H1 (cell line): ENCODE results near the gene PLEKHH2. TPM values are rescaled to one million over a fixed set of nuclear protein-coding genes. Genes with fewer than 3 reads are reported as not detected.

Experiments
- CTCF ChIA-PET: fragments of 300-600 bp; sonication (Branson Sonifier 250); formaldehyde crosslinking; loops from one replicate; lab custom pipeline; 2021; ENCODE audit not compliant: partially characterized antibody; lab: Charles Lee
- POLR2A ChIA-PET: fragments of 300-600 bp; sonication (Branson Sonifier 250); formaldehyde crosslinking; loops from one replicate; lab custom pipeline; 2021; ENCODE audit warnings: inconsistent platforms; ENCODE audit not compliant: partially characterized antibody; lab: Charles Lee
- DNase-seq, 2 experiments: peaks; one replicate each; pipeline versions ENCODE4 v3.0.0 to v3.0.0-alpha.2; 2010 to 2022; ENCODE audit warnings: low spot score in 2 of 2, low read depth in 1 of 2, mixed read lengths in 1 of 2
- FAIRE-seq: peaks from 2 replicates; lab custom pipeline; 2011; peaks lifted over from hg19 to GRCh38; lab: Jason Lieb, UNC
- H2AFZ ChIP-seq: 2 replicates; pipeline ENCODE4 v1.8.1; 2012; ENCODE audit warnings: low read length, inconsistent platforms
- H2AK5ac ChIP-seq: 2 replicates; pipeline ENCODE4 v1.6.1; 2013; ENCODE audit warnings: low read depth, low read length
- H2BK120ac ChIP-seq: replicated peaks from 2 replicates; pipeline ENCODE3; 2013; ENCODE audit warnings: low read depth, low read length, inconsistent platforms
- H2BK12ac ChIP-seq: 2 replicates; pipeline ENCODE4 v1.6.1; 2013; ENCODE audit warnings: low read depth, low read length
- H2BK15ac ChIP-seq: 2 replicates; pipeline ENCODE4 v1.6.1; 2013; ENCODE audit warnings: low read length
- H2BK20ac ChIP-seq: 2 replicates; pipeline ENCODE4 v1.6.1; 2013; ENCODE audit warnings: low read length
- H2BK5ac ChIP-seq: 2 replicates; pipeline ENCODE4 v1.6.1; 2013; ENCODE audit warnings: low read depth, low read length
- H3K14ac ChIP-seq: 2 replicates; pipeline ENCODE4 v1.6.1; 2013; ENCODE audit warnings: inconsistent platforms; ENCODE audit not compliant: insufficient read length
- H3K18ac ChIP-seq: 2 replicates; pipeline ENCODE4 v1.6.1; 2013; ENCODE audit warnings: low read length; ENCODE audit errors: extremely low read depth
- H3K23ac ChIP-seq: 2 replicates; pipeline ENCODE4 v1.6.1; 2013; ENCODE audit warnings: inconsistent platforms; ENCODE audit not compliant: insufficient read length
- H3K23me2 ChIP-seq: 2 replicates; pipeline ENCODE4 v1.6.1; 2013; ENCODE audit warnings: low read depth, low read length
- H3K27ac ChIP-seq: 2 replicates; pipeline ENCODE4 v1.6.1; 2011; ENCODE audit warnings: low read depth, low read length, inconsistent platforms
- H3K27me3 ChIP-seq, 4 experiments: replicated peaks in 1 of 4; 1 replicate in 1 of 4; 2 replicates in 3 of 4; pipeline versions ENCODE4 v1.6.1 to v1.8.1; 2011 to 2013; ENCODE audit warnings: low read length in 3 of 4, mild to moderate bottlenecking in 3 of 4, inconsistent platforms in 2 of 4, mixed read lengths in 2 of 4, moderate library complexity in 1 of 4; ENCODE audit not compliant: control insufficient read depth in 3 of 4, insufficient read depth in 3 of 4; ENCODE audit errors: extremely low read depth in 1 of 4
- H3K36me3 ChIP-seq, 4 experiments: 2 replicates each; pipeline versions ENCODE4 v1.6.1 to v1.8.1; 2011 to 2013; ENCODE audit warnings: mild to moderate bottlenecking in 4 of 4, low read length in 3 of 4, moderate library complexity in 2 of 4, control low read depth in 1 of 4, inconsistent platforms in 1 of 4; ENCODE audit not compliant: insufficient read depth in 4 of 4, control insufficient read depth in 2 of 4
- H3K4ac ChIP-seq: replicated peaks from 2 replicates; pipeline ENCODE3; 2013; ENCODE audit warnings: low read length, low read depth, mixed read lengths, inconsistent platforms; ENCODE audit not compliant: insufficient read length
- H3K4me1 ChIP-seq, 4 experiments: replicated peaks in 1 of 4; 1 replicate in 1 of 4; 2 replicates in 3 of 4; pipeline versions ENCODE4 v1.6.1 to v1.8.1; 2011 to 2013; ENCODE audit warnings: low read length in 3 of 4, inconsistent platforms in 2 of 4, mixed read lengths in 1 of 4; ENCODE audit not compliant: insufficient read depth in 4 of 4, control insufficient read depth in 3 of 4
- H3K4me2 ChIP-seq, 2 experiments: 2 replicates each; pipeline versions ENCODE4 v1.6.1 to v1.8.1; 2011 to 2013; ENCODE audit warnings: low read depth in 2 of 2, low read length in 2 of 2, control low read depth in 1 of 2, inconsistent platforms in 1 of 2, mild to moderate bottlenecking in 1 of 2; ENCODE audit not compliant: insufficient read depth in 1 of 2
- H3K4me3 ChIP-seq, 4 experiments: fragments of 200-600, 300-600 bp in 1 of 4; sonication (generic), shearing (Covaris generic), sonication (Bioruptor Twin) in 1 of 4; 2 replicates each; pipeline versions ENCODE4 v1.5.1 to v1.8.1; 2011 to 2016; ENCODE audit warnings: low read length in 4 of 4, low read depth in 3 of 4, control low read depth in 2 of 4, inconsistent platforms in 2 of 4, mild to moderate bottlenecking in 2 of 4, mixed read lengths in 1 of 4, moderate library complexity in 1 of 4; ENCODE audit not compliant: insufficient read depth in 2 of 4; ENCODE audit errors: extremely low read depth in 1 of 4
- H3K56ac ChIP-seq: replicated peaks from 2 replicates; pipeline ENCODE3; 2013; ENCODE audit warnings: low read depth, mild to moderate bottlenecking, mixed read lengths, low read length, inconsistent platforms; ENCODE audit not compliant: insufficient read length
- H3K79me1 ChIP-seq: 2 replicates; pipeline ENCODE4 v1.6.1; 2013; ENCODE audit warnings: low read depth, low read length, control low read depth
- H3K79me2 ChIP-seq, 2 experiments: 2 replicates each; pipeline versions ENCODE4 v1.6.1 to v1.8.1; 2012 to 2013; ENCODE audit warnings: low read length in 2 of 2, mild to moderate bottlenecking in 2 of 2, inconsistent platforms in 1 of 2; ENCODE audit not compliant: insufficient read depth in 2 of 2, control insufficient read depth in 1 of 2
- H3K9ac ChIP-seq, 4 experiments: replicated peaks in 1 of 4; 1 replicate in 1 of 4; 2 replicates in 3 of 4; pipeline versions ENCODE4 v1.6.1 to v1.8.1; 2011 to 2013; ENCODE audit warnings: low read depth in 3 of 4, low read length in 3 of 4, control low read depth in 2 of 4, mild to moderate bottlenecking in 2 of 4, moderate library complexity in 2 of 4, inconsistent platforms in 1 of 4; ENCODE audit errors: extremely low read depth in 1 of 4
- H3K9me3 ChIP-seq, 2 experiments: 2 replicates each; pipeline versions ENCODE4 v1.6.1 to v1.8.1; 2012 to 2013; ENCODE audit warnings: mild to moderate bottlenecking in 2 of 2, moderate library complexity in 2 of 2, control low read depth in 1 of 2, inconsistent platforms in 1 of 2, low read depth in 1 of 2, low read length in 1 of 2, mixed read lengths in 1 of 2; ENCODE audit not compliant: insufficient read depth in 2 of 2
- H4K20me1 ChIP-seq, 2 experiments: replicated peaks in 1 of 2; 2 replicates each; pipeline versions ENCODE3 to v1.8.1; 2011 to 2013; ENCODE audit warnings: inconsistent platforms in 2 of 2, low read length in 2 of 2, mild to moderate bottlenecking in 1 of 2; ENCODE audit not compliant: insufficient read depth in 2 of 2, control insufficient read depth in 1 of 2
- H4K5ac ChIP-seq: 2 replicates; pipeline ENCODE4 v1.6.1; 2013; ENCODE audit warnings: low read length, low read depth, mixed read lengths, inconsistent platforms; ENCODE audit not compliant: insufficient read length
- H4K8ac ChIP-seq: 2 replicates; pipeline ENCODE4 v1.8.0; 2013; ENCODE audit warnings: mild to moderate bottlenecking, moderate library complexity, low read length, inconsistent platforms; ENCODE audit not compliant: insufficient read depth; ENCODE audit errors: extremely low read depth
- H4K91ac ChIP-seq: replicated peaks from 2 replicates; pipeline ENCODE3; 2013; ENCODE audit warnings: low read length, mixed read lengths, inconsistent platforms; ENCODE audit not compliant: insufficient read length
- CTCF ChIP-seq, 3 experiments: IDR thresholded peaks; 1 replicate in 2 of 3; 2 replicates in 1 of 3; pipeline versions ENCODE4 v1.5.1 to v1.6.1; 2011; ENCODE audit warnings: low read length in 3 of 3, mild to moderate bottlenecking in 3 of 3, inconsistent platforms in 2 of 3, low read depth in 1 of 3, moderate library complexity in 1 of 3; ENCODE audit not compliant: insufficient read depth in 1 of 3; ENCODE audit errors: control extremely low read depth in 1 of 3
- EP300 ChIP-seq, 2 experiments: IDR thresholded peaks; 1 replicate in 1 of 2; 2 replicates in 1 of 2; pipeline ENCODE4 v1.6.1; 2011 to 2012; ENCODE audit warnings: low read depth in 2 of 2, low read length in 2 of 2, mild to moderate bottlenecking in 2 of 2, borderline replicate concordance in 1 of 2, inconsistent platforms in 1 of 2, moderate library complexity in 1 of 2
- MAFK ChIP-seq: IDR thresholded peaks from 2 replicates; pipeline ENCODE4 v1.6.1; 2012; ENCODE audit warnings: low read depth, mild to moderate bottlenecking, improper control_type of control experiment, low read length
- RAD21 ChIP-seq, 2 experiments: IDR thresholded peaks in 1 of 2; conservative IDR thresholded peaks in 1 of 2; 2 replicates each; pipeline ENCODE4 v1.6.1; 2011; ENCODE audit warnings: low read depth in 2 of 2, low read length in 2 of 2, improper control_type of control experiment in 1 of 2, inconsistent platforms in 1 of 2, mild to moderate bottlenecking in 1 of 2, moderate library complexity in 1 of 2
- WGBS, 2 experiments: shearing (Covaris generic) in 1 of 2; methylation state at CpG; one replicate each; pipeline versions ENCODE4 v1.1.6 to v1.1.7; 2013 to 2015; ENCODE audit warnings: low lambda C conversion rate in 2 of 2, mixed read lengths in 2 of 2, inconsistent platforms in 1 of 2, low coverage in 1 of 2, missing lambda C conversion rate in 1 of 2; ENCODE audit not compliant: insufficient replicate concordance in 2 of 2, insufficient coverage in 1 of 2, insufficient read length in 1 of 2; ENCODE audit errors: extremely low coverage in 1 of 2, missing lambda C conversion rate in 1 of 2; 5-methylcytosine and 5-hydroxymethylcytosine counted together
- polyA plus RNA-seq, 7 experiments: library from polyadenylated mRNA; depleted of rRNA in 3 of 7; stranded (reverse) in 5 of 7; unstranded in 2 of 7; fragments of >200 nt in 5 of 7; fragments of 200-250 nt in 2 of 7; gene quantifications; 1 replicate in 5 of 7; 2 replicates in 1 of 7; 4 replicates in 1 of 7; pipeline versions ENCODE4 v1.2.1 to v1.2.3, GENCODE V29; 2011 to 2013; ENCODE audit warnings: missing spikeins in 2 of 7, mixed read lengths in 2 of 7
- total RNA-seq: library from RNA; stranded (reverse); fragmentation: NEBNext Ultra II Directional; extraction: Animal tissue kit (Norgen Biotek cat#: 25700); gene quantifications from 2 replicates; pipeline ENCODE4 v1.2.1, GENCODE V29; 2021

Gene PLEKHH2
- total and polyA plus RNA-seq, 2 of the 8 experiments (the other 6 are each of a cell fraction or from before 2014, with no cell fraction given), result 2.2 to 5.0 TPM

GRCh38 chr2:43605079-43605655 lies 31.9 kb upstream of the PLEKHH2 start:
- H3K79me2 ChIP-seq, result no peaks in the 10 kb centered on the region
- H3K27ac ChIP-seq, result no peak overlapping the region
- peak; percentile 45 for FAIRE-seq
- H2BK15ac ChIP-seq, result no peak overlapping the region
- H2AK5ac ChIP-seq, result no peak overlapping the region
- no peak overlapping the region for H3K9ac ChIP-seq
- H2BK120ac ChIP-seq, result no peak overlapping the region
- H3K79me1 ChIP-seq, result no peaks in the 10 kb centered on the region
- 43% methylated on average over 2 of the region's 2 CpGs; no CpG with 5 or more reads in 1 of the 2 experiments for WGBS, 2 experiments
- no peak overlapping the region for H3K56ac ChIP-seq
- TF ChIP-seq EP300 (IDR thresholded peaks at IDR 0.05; ENCODE audit: borderline replicate concordance in 1 of 2, low read depth in 2 of 2, low read length in 2 of 2), result no peak
- peak; percentile 44 to 73 (median 64) for TF ChIP-seq CTCF (IDR thresholded peaks at IDR 0.05; ENCODE audit: control extremely low read depth in 1 of 3, insufficient read depth in 1 of 3, low read depth in 1 of 3, low read length in 3 of 3)
- no peak for TF ChIP-seq MAFK
- peak; percentile 64 to 68 for TF ChIP-seq RAD21 (IDR thresholded peaks at IDR 0.05 in 1 of 2, conservative IDR thresholded peaks at IDR 0.05 in 1 of 2; ENCODE audit: low read depth in 2 of 2, low read length in 2 of 2)
- no peak overlapping the region for H3K4me2 ChIP-seq
- no peak overlapping the region for H4K91ac ChIP-seq
- H3K4me1 ChIP-seq, result peaks cover 0 to 4% (median under 1%) of the 10 kb centered on the region in 4 experiments; a peak in 2 of 7 replicates
- no peaks in the 10 kb centered on the region for H3K23me2 ChIP-seq
- H3K9me3 ChIP-seq, result no peaks in the 10 kb centered on the region
- H3K4me3 ChIP-seq, result no peak overlapping the region
- no peaks in the 10 kb centered on the region for H3K27me3 ChIP-seq
- no peak overlapping the region for H3K4ac ChIP-seq
- H2BK5ac ChIP-seq, result no peak overlapping the region
- no peak overlapping the region for H3K14ac ChIP-seq
- H3K23ac ChIP-seq, result no peak overlapping the region
- no peaks in the 10 kb centered on the region for H4K20me1 ChIP-seq
- no peak overlapping the region for H2AFZ ChIP-seq
- no peaks in the 10 kb centered on the region for H3K36me3 ChIP-seq
- no peak overlapping the region for H2BK20ac ChIP-seq
- POLR2A ChIA-PET, result interaction anchor here (0.8 to 2.2 kb wide), 2 partner anchors 9 to 273 kb away, joined by 3 to 14 read pairs; partner anchors contain the start of gene THADA
- no peak overlapping the region for H2BK12ac ChIP-seq
- no peak for DNase-seq
- H3K18ac ChIP-seq, result no peak overlapping the region
- no peak overlapping the region for H4K8ac ChIP-seq
- CTCF ChIA-PET, result interaction anchor here (0.6 to 1.9 kb wide), 13 partner anchors 9 to 755 kb away, joined by 3 to 7 read pairs (median 3); no protein-coding TSS in a partner anchor
- no peak overlapping the region for H4K5ac ChIP-seq
